ENCODE results near the gene PROKR2.

The PROKR2 gene

GRCh38 chr20:5279661-5280060 lies 37.1 kb downstream of the PROKR2 start:
- no peak for DNase-seq

GRCh38 chr20:5272268-5272667 lies 44.5 kb downstream of the PROKR2 start:
- DNase-seq: no peak

- no peak for DNase-seq
Observed at GRCh38 chr20:5270603-5271002, 46.2 kb downstream of the PROKR2 start.

GRCh38 chr20:5268449-5268848 lies 48.3 kb downstream of the PROKR2 start:
- no peak for DNase-seq

GRCh38 chr20:5267092-5267491 lies 49.7 kb downstream of the PROKR2 start:
- no peak for DNase-seq

Data from NCI-H1105 (cell line).